HUES64 (cell line): ENCODE measurements around the gene MAST4.
A peak's percentile ranks its signal among the peaks of the same experiment; 100 is the strongest.

Source experiments
- H3K27ac ChIP-seq: 2 replicates; pipeline ENCODE4 v1.7.0; 2013; ENCODE audit warnings: low read depth, low read length, inconsistent platforms
- H3K27me3 ChIP-seq: 2 replicates; pipeline ENCODE4 v1.6.1; 2013; ENCODE audit warnings: mild to moderate bottlenecking, low read length; ENCODE audit not compliant: insufficient read depth
- H3K36me3 ChIP-seq: 2 replicates; pipeline ENCODE4 v1.6.1; 2013; ENCODE audit warnings: mild to moderate bottlenecking, low read length; ENCODE audit not compliant: insufficient read depth
- H3K4me1 ChIP-seq: 2 replicates; pipeline ENCODE4 v1.6.1; 2013; ENCODE audit warnings: mild to moderate bottlenecking, low read length, moderate library complexity; ENCODE audit not compliant: insufficient read depth
- H3K4me3 ChIP-seq: 2 replicates; pipeline ENCODE4 v1.5.1; 2013; ENCODE audit warnings: mild to moderate bottlenecking, low read length, moderate library complexity
- H3K9ac ChIP-seq: 2 replicates; pipeline ENCODE4 v1.6.1; 2013; ENCODE audit warnings: mild to moderate bottlenecking, low read depth, low read length
- H3K9me3 ChIP-seq: 2 replicates; pipeline ENCODE4 v1.6.1; 2013; ENCODE audit warnings: low read depth, low read length; ENCODE audit not compliant: insufficient read depth
- WGBS: fragments of 150-250, 120-280 bp; methylation state at CpG from one replicate; pipeline ENCODE4 v1.1.7; 2013; ENCODE audit warnings: missing lambda C conversion rate; 5-methylcytosine and 5-hydroxymethylcytosine counted together

Gene MAST4

GRCh38 chr5:66863243-66864170 lies 267.3 kb downstream of the MAST4 start:
- Histone ChIP-seq H3K27me3 (no peaks in the 10 kb centered on the region), H3K27ac (peak overlapping the region; percentile 5; the same call in 1 of the 2 replicates), H3K9me3 (no peaks in the 10 kb centered on the region), H3K9ac (no peak overlapping the region), H3K36me3 (no peaks in the 10 kb centered on the region), H3K4me3 (no peak overlapping the region), H3K4me1 (peaks cover 41% of the 10 kb centered on the region)
- 54% methylated on average over 6 of the region's 6 CpGs for WGBS

GRCh38 chr5:66864240-66864884 lies 268.2 kb downstream of the MAST4 start:
- peak overlapping the region; percentile 5; the same call in 1 of the 2 replicates for H3K4me3 ChIP-seq
- no peak overlapping the region for H3K9ac ChIP-seq
- H3K36me3 ChIP-seq: no peaks in the 10 kb centered on the region
- H3K9me3 ChIP-seq: no peaks in the 10 kb centered on the region
- peak overlapping the region; percentile 5; the same call in 1 of the 2 replicates for H3K27ac ChIP-seq
- H3K27me3 ChIP-seq: no peaks in the 10 kb centered on the region
- 49% methylated on average over 10 of the region's 10 CpGs for WGBS
- peaks cover 41% of the 10 kb centered on the region for H3K4me1 ChIP-seq

- Histone ChIP-seq H3K27me3 (no peaks in the 10 kb centered on the region), H3K27ac (no peak overlapping the region)
- 67% methylated on average over 1 of the region's 1 CpG for WGBS
These were observed 271.6 kb downstream of the MAST4 start for GRCh38 chr5:66867618-66868322.

GRCh38 chr5:66869347-66869746 lies 273.2 kb downstream of the MAST4 start:
- Histone ChIP-seq H3K4me1 (peaks cover 18% of the 10 kb centered on the region), H3K27ac (no peak overlapping the region), H3K9ac (no peak overlapping the region), H3K27me3 (no peaks in the 10 kb centered on the region), H3K4me3 (no peak overlapping the region), H3K9me3 (no peaks in the 10 kb centered on the region), H3K36me3 (no peaks in the 10 kb centered on the region)
- WGBS: 88% methylated on average over 5 of the region's 6 CpGs

More at GRCh38 chr5:66867618-66868322, 271.6 kb downstream of the MAST4 start:
- H3K4me3 ChIP-seq: no peak overlapping the region
- H3K4me1 ChIP-seq: peaks cover 26% of the 10 kb centered on the region
- no peaks in the 10 kb centered on the region for H3K36me3 ChIP-seq
- H3K9me3 ChIP-seq: no peaks in the 10 kb centered on the region
- no peak overlapping the region for H3K9ac ChIP-seq

GRCh38 chr5:66870708-66871107 lies 274.5 kb downstream of the MAST4 start:
- WGBS: 97% methylated on average over 10 of the region's 10 CpGs
- no peak overlapping the region for H3K9ac ChIP-seq
- no peak overlapping the region for H3K27ac ChIP-seq
- peaks cover 17% of the 10 kb centered on the region for H3K4me1 ChIP-seq
- H3K27me3 ChIP-seq: no peaks in the 10 kb centered on the region
- H3K4me3 ChIP-seq: no peak overlapping the region
- H3K36me3 ChIP-seq: no peaks in the 10 kb centered on the region
- no peaks in the 10 kb centered on the region for H3K9me3 ChIP-seq

- no peaks in the 10 kb centered on the region for H3K9me3 ChIP-seq
- H3K9ac ChIP-seq: no peak overlapping the region
- H3K27me3 ChIP-seq: no peaks in the 10 kb centered on the region
- H3K36me3 ChIP-seq: no peaks in the 10 kb centered on the region
- H3K4me3 ChIP-seq: no peak overlapping the region
- 89% methylated on average over 5 of the region's 5 CpGs for WGBS
- no peak overlapping the region for H3K27ac ChIP-seq
- peaks cover 17% of the 10 kb centered on the region for H3K4me1 ChIP-seq
These were observed 275.5 kb downstream of the MAST4 start for GRCh38 chr5:66871651-66872050.

GRCh38 chr5:66872736-66873331 lies 276.6 kb downstream of the MAST4 start:
- no peaks in the 10 kb centered on the region for H3K27me3 ChIP-seq
- H3K36me3 ChIP-seq: no peaks in the 10 kb centered on the region
- WGBS: 97% methylated on average over 6 of the region's 6 CpGs
- H3K4me3 ChIP-seq: no peak overlapping the region
- no peak overlapping the region for H3K9ac ChIP-seq
- peaks cover 11% of the 10 kb centered on the region; the same call in 1 of the 2 replicates for H3K4me1 ChIP-seq
- H3K27ac ChIP-seq: no peak overlapping the region
- H3K9me3 ChIP-seq: no peaks in the 10 kb centered on the region

- Histone ChIP-seq H3K36me3 (no peaks in the 10 kb centered on the region), H3K9me3 (no peaks in the 10 kb centered on the region), H3K27me3 (no peaks in the 10 kb centered on the region), H3K4me3 (no peak overlapping the region), H3K9ac (no peak overlapping the region), H3K4me1 (peaks cover 11% of the 10 kb centered on the region; the same call in 1 of the 2 replicates), H3K27ac (no peak overlapping the region)
- 91% methylated on average over 3 of the region's 3 CpGs for WGBS
These were observed 277.8 kb downstream of the MAST4 start for GRCh38 chr5:66874004-66874403.

GRCh38 chr5:66875315-66875714 lies 279.1 kb downstream of the MAST4 start:
- H3K9ac ChIP-seq: no peak overlapping the region
- no peaks in the 10 kb centered on the region for H3K27me3 ChIP-seq
- no peaks in the 10 kb centered on the region for H3K36me3 ChIP-seq
- H3K4me3 ChIP-seq: no peak overlapping the region
- H3K9me3 ChIP-seq: no peaks in the 10 kb centered on the region
- no peak overlapping the region for H3K27ac ChIP-seq
- H3K4me1 ChIP-seq: peaks cover 11% of the 10 kb centered on the region; the same call in 1 of the 2 replicates

GRCh38 chr5:66876266-66876807 lies 280.1 kb downstream of the MAST4 start:
- H3K9ac ChIP-seq: no peak overlapping the region
- no peaks in the 10 kb centered on the region for H3K36me3 ChIP-seq
- H3K27me3 ChIP-seq: no peaks in the 10 kb centered on the region
- H3K4me3 ChIP-seq: no peak overlapping the region
- peaks cover 11% of the 10 kb centered on the region; the same call in 1 of the 2 replicates for H3K4me1 ChIP-seq
- no peak overlapping the region for H3K27ac ChIP-seq
- H3K9me3 ChIP-seq: no peaks in the 10 kb centered on the region
- whole genome bisulfite sequencing: 96% methylated on average over 6 of the region's 6 CpGs
